H1 (cell line): Measurements from ENCODE around the gene MAPK11. TPM values are rescaled to one million over a fixed set of nuclear protein-coding genes. Genes with fewer than 3 reads are reported as not detected.

Experiments
- HDAC2 ChIP-seq, 2 experiments: fragments of 300-600 bp in 1 of 2; sonication (generic) in 1 of 2; IDR thresholded peaks; 2 replicates each; pipeline ENCODE4 v1.6.1; 2011 to 2012; ENCODE audit warnings: low read depth in 2 of 2, low read length in 2 of 2, mild to moderate bottlenecking in 2 of 2, moderate library complexity in 2 of 2, borderline replicate concordance in 1 of 2, inconsistent platforms in 1 of 2
- polyA plus RNA-seq, 7 experiments: library from polyadenylated mRNA; depleted of rRNA in 3 of 7; stranded (reverse) in 5 of 7; unstranded in 2 of 7; fragments of >200 nt in 5 of 7; fragments of 200-250 nt in 2 of 7; gene quantifications; 1 replicate in 5 of 7; 2 replicates in 1 of 7; 4 replicates in 1 of 7; pipeline versions ENCODE4 v1.2.1 to v1.2.3, GENCODE V29; 2011 to 2013; ENCODE audit warnings: missing spikeins in 2 of 7, mixed read lengths in 2 of 7
- total RNA-seq: library from RNA; stranded (reverse); fragmentation: NEBNext Ultra II Directional; extraction: Animal tissue kit (Norgen Biotek cat#: 25700); gene quantifications from 2 replicates; pipeline ENCODE4 v1.2.1, GENCODE V29; 2021

MAPK11 gene
- total and polyA plus RNA-seq, 2 of the 8 experiments (the other 6 are each of a cell fraction or from before 2014, with no cell fraction given): 0.70 to 1.5 TPM

DNA sequence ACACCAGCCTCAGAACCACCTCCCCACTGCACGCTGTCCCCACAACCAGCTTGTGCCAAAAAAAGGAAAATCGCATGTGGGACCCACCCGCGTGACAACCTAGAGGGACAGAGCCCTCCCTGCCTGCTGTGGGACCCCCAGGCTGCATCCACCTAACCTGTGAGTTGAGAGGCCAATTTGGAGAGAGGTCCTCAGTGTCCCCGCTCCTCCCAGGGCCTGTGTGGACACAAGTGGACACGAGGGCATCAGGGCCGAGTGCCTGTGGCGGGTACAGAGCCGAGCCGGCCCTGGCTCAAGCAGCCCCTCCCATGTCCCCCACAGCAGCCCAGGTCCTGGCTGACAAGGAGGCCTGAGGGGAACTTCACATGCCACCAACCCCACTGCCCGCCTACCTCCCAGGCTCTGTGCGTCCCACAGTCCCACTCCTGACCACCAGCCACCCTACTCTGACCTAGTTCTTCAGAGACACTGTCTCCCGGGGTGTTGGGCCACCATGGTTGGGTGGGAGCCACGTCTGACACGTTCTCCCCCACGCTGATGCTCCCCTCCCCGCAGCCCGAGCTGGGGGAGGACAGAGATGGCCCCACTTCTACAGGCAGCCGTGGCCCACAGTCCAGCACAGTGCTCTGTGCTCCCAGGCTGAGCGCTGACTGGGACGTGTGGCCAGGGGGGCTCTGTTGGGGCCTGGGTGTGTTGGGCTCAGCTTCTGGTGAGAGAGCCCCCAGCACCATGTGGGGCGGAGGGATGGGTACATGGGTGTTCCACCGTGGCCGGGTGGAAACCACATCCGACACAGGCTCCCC, 50.2 kb downstream of the MAPK11 start (continued):
- TF ChIP-seq HDAC2 (IDR thresholded peaks at IDR 0.05; ENCODE audit: borderline replicate concordance in 1 of 2, low read depth in 2 of 2, low read length in 2 of 2): no peak
